ENCODE data around the gene UTS2R. TPM values are rescaled to one million over a fixed set of nuclear protein-coding genes. Genes with fewer than 3 reads are reported as not detected.

The UTS2R gene
- polyA plus RNA-seq, 1 donor from 2014 or later = not detected

DNA sequence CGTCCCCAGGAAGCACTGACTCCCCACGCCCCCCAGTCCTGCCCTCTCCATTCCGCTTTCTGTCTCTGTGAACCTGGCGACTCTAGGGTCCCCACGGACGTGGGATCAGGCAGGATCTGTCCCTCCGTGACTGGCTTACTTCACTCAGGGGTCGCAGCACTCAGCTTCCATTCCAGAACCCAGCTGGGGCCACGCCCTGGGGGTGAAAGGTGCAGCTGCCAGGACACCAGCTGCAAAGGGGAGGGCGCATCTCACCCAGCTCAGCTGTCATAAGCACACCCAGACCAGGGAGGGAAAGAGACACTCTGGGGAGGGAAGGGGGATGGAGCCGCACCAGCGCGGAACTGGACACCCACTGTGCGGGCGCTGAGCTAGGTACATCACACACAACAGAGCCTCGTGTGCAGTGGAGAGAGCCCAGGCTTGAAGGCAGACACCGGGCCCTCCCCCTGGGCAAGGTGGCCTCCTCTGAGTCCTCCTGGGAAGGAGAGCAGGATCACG, 28.1 kb downstream of the UTS2R start:
- H3K9me3 ChIP-seq (ENCODE audit: low read length) = no peaks in the 10 kb centered on the region
- no peak overlapping the region for H2AFZ ChIP-seq (ENCODE audit: low read depth, low read length)
- no peaks in the 10 kb centered on the region for H4K20me1 ChIP-seq (ENCODE audit: insufficient read depth)
- H3K4me2 ChIP-seq (ENCODE audit: low read length) = no peak overlapping the region
- no peak overlapping the region for H3K9ac ChIP-seq (ENCODE audit: low read length)
- no peaks in the 10 kb centered on the region for H3F3A ChIP-seq (ENCODE audit: insufficient read depth, low read length, poor library complexity, severe bottlenecking)
- no peaks in the 10 kb centered on the region for H3K79me2 ChIP-seq (replicated peaks; ENCODE audit: insufficient read depth, low read length)
- no peaks in the 10 kb centered on the region for H3K9me2 ChIP-seq (ENCODE audit: insufficient read depth, low read length)
- H3K36me3 ChIP-seq (ENCODE audit: insufficient read depth, low read length) = no peaks in the 10 kb centered on the region
- TF ChIP-seq, protein P1, sequence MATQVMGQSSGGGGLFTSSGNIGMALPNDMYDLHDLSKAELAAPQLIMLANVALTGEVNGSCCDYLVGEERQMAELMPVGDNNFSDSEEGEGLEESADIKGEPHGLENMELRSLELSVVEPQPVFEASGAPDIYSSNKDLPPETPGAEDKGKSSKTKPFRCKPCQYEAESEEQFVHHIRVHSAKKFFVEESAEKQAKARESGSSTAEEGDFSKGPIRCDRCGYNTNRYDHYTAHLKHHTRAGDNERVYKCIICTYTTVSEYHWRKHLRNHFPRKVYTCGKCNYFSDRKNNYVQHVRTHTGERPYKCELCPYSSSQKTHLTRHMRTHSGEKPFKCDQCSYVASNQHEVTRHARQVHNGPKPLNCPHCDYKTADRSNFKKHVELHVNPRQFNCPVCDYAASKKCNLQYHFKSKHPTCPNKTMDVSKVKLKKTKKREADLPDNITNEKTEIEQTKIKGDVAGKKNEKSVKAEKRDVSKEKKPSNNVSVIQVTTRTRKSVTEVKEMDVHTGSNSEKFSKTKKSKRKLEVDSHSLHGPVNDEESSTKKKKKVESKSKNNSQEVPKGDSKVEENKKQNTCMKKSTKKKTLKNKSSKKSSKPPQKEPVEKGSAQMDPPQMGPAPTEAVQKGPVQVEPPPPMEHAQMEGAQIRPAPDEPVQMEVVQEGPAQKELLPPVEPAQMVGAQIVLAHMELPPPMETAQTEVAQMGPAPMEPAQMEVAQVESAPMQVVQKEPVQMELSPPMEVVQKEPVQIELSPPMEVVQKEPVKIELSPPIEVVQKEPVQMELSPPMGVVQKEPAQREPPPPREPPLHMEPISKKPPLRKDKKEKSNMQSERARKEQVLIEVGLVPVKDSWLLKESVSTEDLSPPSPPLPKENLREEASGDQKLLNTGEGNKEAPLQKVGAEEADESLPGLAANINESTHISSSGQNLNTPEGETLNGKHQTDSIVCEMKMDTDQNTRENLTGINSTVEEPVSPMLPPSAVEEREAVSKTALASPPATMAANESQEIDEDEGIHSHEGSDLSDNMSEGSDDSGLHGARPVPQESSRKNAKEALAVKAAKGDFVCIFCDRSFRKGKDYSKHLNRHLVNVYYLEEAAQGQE (IDR thresholded peaks at IDR 0.05; ENCODE audit: borderline replicate concordance) = no peak
- H3K4me3 ChIP-seq (ENCODE audit: low read length) = no peak overlapping the region
- no peaks in the 10 kb centered on the region for H3K27me3 ChIP-seq (ENCODE audit: insufficient read depth, low read depth, low read length)
- no peak overlapping the region for H3K27ac ChIP-seq (ENCODE audit: low read length)

DNA sequence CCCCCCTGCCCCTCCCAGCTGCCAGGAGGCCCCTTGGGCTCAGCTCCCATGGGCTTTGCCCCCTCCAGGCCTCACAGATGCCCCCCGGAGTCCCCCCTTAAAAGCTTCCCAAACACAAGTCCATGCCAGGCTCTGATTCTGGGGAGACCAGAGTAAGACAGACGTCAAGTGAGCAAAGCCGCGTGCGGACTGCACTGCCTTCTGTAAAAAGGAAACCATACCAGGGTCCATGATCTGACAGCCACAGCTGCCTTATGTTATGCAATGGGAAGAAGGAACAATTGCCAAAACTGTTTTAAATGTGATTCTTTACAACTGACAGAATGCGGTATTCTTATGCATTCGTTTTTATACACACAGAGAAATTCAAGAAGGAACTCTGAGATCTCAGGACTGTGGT, 28.6 kb downstream of the UTS2R start:
- TF ChIP-seq RAD21 (conservative IDR thresholded peaks at IDR 0.05) (no peak), POLR2AphosphoS5 (IDR thresholded peaks at IDR 0.05) (no peak), SMC3 (conservative IDR thresholded peaks at IDR 0.05; ENCODE audit: poor library complexity) (no peak), MXI1 (conservative IDR thresholded peaks at IDR 0.05; ENCODE audit: poor library complexity, severe bottlenecking) (no peak)
- no peaks in the 10 kb centered on the region for H3K36me3 ChIP-seq (ENCODE audit: insufficient read depth, low read length)
- no peak overlapping the region for H2AFZ ChIP-seq (ENCODE audit: low read depth, low read length)
- no peak overlapping the region for H3K9ac ChIP-seq (ENCODE audit: low read length)
- no peaks in the 10 kb centered on the region for H3F3A ChIP-seq (ENCODE audit: insufficient read depth, low read length, poor library complexity, severe bottlenecking)
- no peak overlapping the region for H3K27ac ChIP-seq (ENCODE audit: low read length)
- no peaks in the 10 kb centered on the region for H3K27me3 ChIP-seq (ENCODE audit: insufficient read depth, low read depth, low read length)
- no peaks in the 10 kb centered on the region for H3K79me2 ChIP-seq (replicated peaks; ENCODE audit: insufficient read depth, low read length)
- H3K9me3 ChIP-seq (ENCODE audit: low read length) = no peaks in the 10 kb centered on the region
- no peaks in the 10 kb centered on the region for H4K20me1 ChIP-seq (ENCODE audit: insufficient read depth)
- no peak overlapping the region for H3K4me3 ChIP-seq (ENCODE audit: low read length)
- H3K4me2 ChIP-seq (ENCODE audit: low read length) = no peak overlapping the region
- no peaks in the 10 kb centered on the region for H3K9me2 ChIP-seq (ENCODE audit: insufficient read depth, low read length)

- H3K9me2 ChIP-seq (ENCODE audit: insufficient read depth, low read length) = no peaks in the 10 kb centered on the region
- H3K27me3 ChIP-seq (ENCODE audit: insufficient read depth, low read depth, low read length) = no peaks in the 10 kb centered on the region
- H3K27ac ChIP-seq (ENCODE audit: low read length) = no peak overlapping the region
- no peaks in the 10 kb centered on the region for H3K79me2 ChIP-seq (replicated peaks; ENCODE audit: insufficient read depth, low read length)
- no peak overlapping the region for H2AFZ ChIP-seq (ENCODE audit: low read depth, low read length)
- H4K20me1 ChIP-seq (ENCODE audit: insufficient read depth) = no peaks in the 10 kb centered on the region
- H3F3A ChIP-seq (ENCODE audit: insufficient read depth, low read length, poor library complexity, severe bottlenecking) = no peaks in the 10 kb centered on the region
- H3K4me2 ChIP-seq (ENCODE audit: low read length) = no peak overlapping the region
- TF ChIP-seq TAF1 (IDR thresholded peaks at IDR 0.05; ENCODE audit: low read depth) = no peak
- TF ChIP-seq EP300 (conservative IDR thresholded peaks at IDR 0.05; ENCODE audit: poor library complexity, severe bottlenecking) = no peak
- TF ChIP-seq MXI1 (conservative IDR thresholded peaks at IDR 0.05; ENCODE audit: poor library complexity, severe bottlenecking) = no peak
- no peak for TF ChIP-seq SMC3 (conservative IDR thresholded peaks at IDR 0.05; ENCODE audit: poor library complexity)
- TF ChIP-seq EZH2 (IDR thresholded peaks at IDR 0.05; ENCODE audit: borderline replicate concordance, insufficient read depth, low read length, poor library complexity, severe bottlenecking) = no peak
- no peak for TF ChIP-seq CTCF (IDR thresholded peaks at IDR 0.05; ENCODE audit: poor library complexity, severe bottlenecking)
- TF ChIP-seq, protein P1 (IDR thresholded peaks at IDR 0.05; ENCODE audit: borderline replicate concordance) = no peak
- TF ChIP-seq POLR2AphosphoS5 (IDR thresholded peaks at IDR 0.05) = no peak
- TF ChIP-seq RAD21 (conservative IDR thresholded peaks at IDR 0.05) = no peak
- no peaks in the 10 kb centered on the region for H3K36me3 ChIP-seq (ENCODE audit: insufficient read depth, low read length)
- no peak overlapping the region for H3K4me3 ChIP-seq (ENCODE audit: low read length)
- no peaks in the 10 kb centered on the region for H3K9me3 ChIP-seq (ENCODE audit: low read length)
- H3K9ac ChIP-seq (ENCODE audit: low read length) = no peak overlapping the region
These were observed 29.3 kb downstream of the UTS2R start for GRCh38 chr17:82400830-82401229.
